DMS153 treated with DMSO at 0.1 percent for 48 hours (cell line): Measurements from ENCODE around the gene PLA2G4E.

ENCODE experiments used
- DNase-seq: peaks from one replicate; lab custom pipeline; 2025; ENCODE audit not compliant: unreplicated experiment; lab: John Stamatoyannopoulos, UW

Gene PLA2G4E, protein sequence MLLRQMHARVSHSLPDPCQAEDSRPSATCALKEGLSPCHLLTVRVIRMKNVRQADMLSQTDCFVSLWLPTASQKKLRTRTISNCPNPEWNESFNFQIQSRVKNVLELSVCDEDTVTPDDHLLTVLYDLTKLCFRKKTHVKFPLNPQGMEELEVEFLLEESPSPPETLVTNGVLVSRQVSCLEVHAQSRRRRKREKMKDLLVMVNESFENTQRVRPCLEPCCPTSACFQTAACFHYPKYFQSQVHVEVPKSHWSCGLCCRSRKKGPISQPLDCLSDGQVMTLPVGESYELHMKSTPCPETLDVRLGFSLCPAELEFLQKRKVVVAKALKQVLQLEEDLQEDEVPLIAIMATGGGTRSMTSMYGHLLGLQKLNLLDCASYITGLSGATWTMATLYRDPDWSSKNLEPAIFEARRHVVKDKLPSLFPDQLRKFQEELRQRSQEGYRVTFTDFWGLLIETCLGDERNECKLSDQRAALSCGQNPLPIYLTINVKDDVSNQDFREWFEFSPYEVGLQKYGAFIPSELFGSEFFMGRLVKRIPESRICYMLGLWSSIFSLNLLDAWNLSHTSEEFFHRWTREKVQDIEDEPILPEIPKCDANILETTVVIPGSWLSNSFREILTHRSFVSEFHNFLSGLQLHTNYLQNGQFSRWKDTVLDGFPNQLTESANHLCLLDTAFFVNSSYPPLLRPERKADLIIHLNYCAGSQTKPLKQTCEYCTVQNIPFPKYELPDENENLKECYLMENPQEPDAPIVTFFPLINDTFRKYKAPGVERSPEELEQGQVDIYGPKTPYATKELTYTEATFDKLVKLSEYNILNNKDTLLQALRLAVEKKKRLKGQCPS

DNA sequence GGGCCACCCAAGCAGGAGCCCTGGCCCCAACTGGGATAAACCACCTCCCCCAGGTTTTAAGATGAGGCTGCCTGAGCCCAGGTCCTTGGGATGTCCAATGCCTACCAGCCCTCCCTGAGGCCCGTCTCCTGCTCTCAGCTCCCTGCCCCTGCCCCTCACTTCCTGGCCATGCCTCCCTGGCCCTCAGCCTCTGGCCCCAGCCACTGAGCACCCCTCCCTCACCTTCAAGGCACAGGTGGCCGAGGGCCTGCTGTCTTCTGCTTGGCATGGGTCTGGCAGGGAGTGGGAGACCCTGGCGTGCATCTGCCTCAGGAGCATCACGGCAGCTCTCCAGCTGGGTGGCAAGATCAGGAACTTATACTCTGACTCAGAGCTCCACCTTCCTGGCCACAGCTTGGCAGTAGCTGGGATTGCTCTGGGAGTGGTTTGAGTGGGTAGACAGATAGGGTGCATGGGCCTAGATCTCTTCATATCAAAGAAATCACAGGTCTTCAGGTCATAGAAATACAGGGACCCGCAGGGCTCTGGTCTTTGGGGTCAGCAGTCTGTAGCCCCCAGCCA, at the start of gene PLA2G4E:
Gene PLA2G4E, minus strand, starts transcription at position 330 of the 561 bp plus-strand sequence. Its CDS starts 12 bp downstream, at position 318.
- DNase-seq: no peak

DNA sequence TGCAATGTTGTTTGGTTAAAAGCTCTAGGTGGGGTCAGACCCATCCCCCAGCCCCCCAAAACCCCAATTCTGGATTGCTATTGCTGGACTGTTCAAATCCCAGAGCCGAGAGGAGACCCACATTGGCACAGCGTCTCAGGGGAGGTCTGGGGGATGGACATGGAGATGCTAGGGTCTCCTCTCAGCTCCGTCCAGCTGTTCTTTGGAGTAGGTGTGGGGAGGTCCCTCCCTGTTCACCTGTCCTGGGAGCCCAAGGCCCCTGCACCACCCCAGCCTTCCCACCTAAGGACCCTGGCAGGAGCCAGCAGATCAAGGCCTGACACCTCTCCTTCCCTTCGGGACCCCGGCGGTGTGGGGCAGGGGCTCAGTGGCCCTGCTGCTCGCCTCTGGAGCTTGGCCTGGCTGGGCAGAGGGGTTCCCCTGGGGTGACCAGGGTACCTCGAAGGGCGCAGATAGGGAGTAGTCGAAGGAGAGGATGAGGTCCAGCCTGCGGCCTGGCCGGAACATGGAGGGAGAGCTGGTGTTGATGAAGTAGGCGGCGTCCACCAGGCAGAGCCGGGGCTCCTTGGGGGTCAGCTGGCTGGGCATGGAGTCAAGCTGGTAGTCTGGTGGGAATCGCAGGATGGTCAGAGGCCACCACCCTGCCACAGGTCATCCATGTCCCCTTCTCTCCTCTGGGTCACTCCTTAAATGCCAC, 49.6 kb upstream of the PLA2G4E start:
- no peak for DNase-seq

DNA sequence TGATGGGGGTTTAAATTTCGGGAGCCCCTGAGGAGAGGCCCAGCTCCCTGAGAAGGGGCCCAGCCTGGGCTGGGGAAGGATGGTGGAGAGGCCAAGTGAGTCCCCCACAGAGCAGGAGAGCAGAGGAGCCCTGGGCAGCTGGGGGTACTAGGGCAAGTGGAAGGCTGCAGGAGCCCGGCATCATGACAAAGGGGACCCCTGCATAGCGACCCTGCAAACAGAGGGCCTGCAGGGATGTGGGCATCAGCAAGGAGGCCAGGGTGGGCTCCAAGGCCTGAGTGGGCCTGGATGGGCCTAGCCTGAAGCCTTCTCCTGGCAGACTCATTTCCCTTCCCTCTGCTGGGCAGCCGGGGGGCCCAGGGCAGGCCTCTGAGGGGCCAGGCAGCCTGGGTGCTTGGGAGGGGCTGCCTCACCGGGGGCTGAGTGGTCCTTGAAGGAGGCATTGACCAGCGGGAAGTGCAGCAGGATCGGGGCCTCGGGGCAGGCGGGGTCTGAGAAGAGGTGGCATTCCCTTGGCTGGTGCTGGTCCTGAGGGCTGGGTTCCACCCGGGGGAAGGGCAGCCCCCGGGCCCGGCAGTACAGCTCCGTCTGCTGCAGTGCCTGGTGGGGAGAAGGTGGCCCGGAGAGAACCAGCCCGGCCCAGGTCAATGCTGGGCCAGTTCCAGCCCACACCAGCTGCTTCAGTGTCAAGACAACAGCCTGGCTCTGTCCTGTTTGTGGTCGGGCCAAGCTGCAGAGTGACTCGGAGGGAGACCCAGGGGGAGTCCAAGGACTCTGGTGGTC, 48.8 kb upstream of the PLA2G4E start:
- no peak for DNase-seq

DNA sequence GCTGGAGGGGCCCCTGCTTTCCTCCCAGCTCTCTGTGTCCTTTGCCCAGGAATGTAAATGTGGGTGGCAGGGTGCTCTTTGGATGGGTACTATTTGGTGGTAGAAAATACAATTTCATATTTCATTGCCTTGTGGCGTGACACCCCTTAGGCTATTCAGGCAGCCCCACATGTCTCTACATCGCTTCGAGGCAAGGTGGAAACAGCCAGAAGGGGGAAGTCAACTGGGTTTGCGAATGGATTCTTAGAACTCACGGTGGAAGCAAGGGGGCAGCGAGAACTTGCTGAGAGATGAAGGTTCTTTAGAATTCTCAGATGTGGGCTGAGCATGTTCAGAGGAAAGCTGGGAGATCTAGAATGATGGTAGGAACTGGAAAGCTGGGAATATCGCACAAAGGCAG, 48.2 kb upstream of the PLA2G4E start:
- no peak for DNase-seq

DNA sequence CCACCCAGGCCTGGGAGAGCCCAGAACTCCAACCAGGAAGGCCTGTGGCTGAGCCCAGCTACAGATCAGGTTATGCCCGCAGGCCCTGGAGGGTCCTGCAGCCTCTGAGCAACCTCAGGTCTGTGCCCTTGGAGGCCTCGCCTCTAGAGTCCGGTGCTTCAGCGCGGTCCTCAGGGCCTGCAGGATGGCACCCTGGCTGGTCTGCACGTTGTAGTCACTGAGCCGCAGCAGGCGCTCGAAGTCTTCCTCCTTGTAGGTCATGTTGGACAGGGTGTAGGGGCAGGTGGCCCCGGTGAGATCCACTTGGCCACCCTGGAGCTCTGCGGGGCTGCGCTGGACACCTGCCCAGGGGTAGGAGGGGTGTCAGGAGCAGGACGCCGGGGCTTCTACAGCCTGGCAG, 47.8 kb upstream of the PLA2G4E start:
- DNase-seq: no peak

DNA sequence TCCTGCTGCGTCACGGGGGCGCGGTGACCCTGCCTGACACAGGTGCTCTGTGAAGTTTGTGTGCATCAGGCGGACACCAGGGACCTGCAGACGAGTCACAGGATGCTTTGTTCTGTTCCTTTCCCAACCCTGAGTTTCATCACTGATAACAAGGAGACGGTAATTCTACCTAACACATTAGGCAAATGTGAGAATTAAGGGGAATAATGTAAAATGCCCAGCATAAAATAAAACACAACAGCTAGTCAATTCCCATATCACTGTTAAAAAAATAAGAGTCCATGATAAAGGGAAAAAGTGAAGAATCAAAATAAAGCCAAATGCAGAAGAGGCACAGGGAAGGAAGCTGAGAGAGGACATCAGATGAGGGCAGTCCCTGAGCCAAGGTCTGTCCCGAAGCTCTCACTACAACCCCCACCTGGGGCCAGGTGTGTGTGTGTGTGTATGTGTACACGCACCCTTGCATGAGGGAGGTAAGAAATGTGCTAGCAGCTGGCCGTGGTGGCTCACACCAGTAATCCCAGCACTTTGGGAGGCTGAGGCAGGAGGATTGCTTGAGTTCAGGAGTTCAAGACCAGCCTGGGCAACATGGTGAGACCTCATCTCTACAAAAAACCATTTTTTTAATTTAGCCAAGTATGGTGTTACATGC, 46.0 kb upstream of the PLA2G4E start:
- DNase-seq: no peak

DNA sequence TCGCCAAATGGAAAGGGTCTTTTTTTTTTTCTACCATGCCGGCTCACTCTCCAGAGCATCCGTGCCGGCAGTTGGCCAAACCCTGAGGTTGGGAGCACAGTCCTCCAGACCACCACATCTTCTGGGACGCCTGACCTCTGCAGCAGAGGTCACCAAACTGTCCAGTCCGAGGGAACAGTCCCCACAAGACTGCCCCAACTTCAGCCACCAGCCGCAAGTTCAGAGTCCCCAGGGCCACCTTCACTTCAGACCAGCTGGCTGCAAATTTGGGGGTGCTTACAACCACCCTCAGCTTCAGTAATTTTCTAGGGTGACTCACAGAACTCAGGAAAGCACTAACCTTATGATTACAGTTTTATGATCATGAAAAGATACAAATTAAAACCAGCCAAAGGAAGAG, 44.6 kb upstream of the PLA2G4E start:
- no peak for DNase-seq

DNA sequence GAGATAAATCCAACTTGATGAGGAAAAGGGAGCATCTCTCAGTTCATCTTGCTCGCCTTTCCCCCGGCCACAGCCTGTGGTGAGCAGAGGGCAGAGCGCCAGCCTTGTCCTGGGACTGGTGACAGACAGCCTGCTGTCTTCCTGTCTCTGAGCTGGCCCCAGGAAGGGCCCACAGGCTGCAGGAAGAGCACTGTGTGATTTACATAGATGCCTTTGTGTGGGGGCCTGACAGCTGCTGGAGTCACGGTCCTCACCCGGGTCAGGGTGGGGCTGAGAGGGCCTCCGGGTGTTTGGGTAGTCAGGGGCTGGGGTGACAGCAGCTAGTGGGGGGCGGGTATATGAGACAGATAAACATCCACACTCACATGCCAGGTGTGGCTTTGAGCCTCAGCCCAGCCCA, 44.2 kb upstream of the PLA2G4E start:
- DNase-seq: no peak

DNA sequence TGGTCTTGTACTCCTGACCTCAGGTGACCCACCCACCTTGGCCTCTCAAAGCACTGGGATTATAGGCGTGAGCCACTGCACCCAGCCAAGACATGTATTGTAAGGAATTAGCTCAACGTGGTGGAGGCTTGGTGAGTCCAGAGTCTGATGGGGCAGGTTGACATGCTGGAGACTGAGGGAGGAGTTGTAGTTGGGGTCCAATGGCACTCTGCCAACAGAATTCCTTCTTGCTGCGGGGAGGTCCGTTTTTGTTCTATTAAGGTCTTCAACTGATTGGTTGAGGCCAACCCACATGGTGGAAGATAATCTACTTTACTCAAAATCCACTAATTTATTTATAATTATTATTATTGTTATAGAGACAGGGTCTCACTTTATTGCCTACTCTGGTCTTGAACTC, 43.4 kb upstream of the PLA2G4E start:
- DNase-seq: no peak

DNA sequence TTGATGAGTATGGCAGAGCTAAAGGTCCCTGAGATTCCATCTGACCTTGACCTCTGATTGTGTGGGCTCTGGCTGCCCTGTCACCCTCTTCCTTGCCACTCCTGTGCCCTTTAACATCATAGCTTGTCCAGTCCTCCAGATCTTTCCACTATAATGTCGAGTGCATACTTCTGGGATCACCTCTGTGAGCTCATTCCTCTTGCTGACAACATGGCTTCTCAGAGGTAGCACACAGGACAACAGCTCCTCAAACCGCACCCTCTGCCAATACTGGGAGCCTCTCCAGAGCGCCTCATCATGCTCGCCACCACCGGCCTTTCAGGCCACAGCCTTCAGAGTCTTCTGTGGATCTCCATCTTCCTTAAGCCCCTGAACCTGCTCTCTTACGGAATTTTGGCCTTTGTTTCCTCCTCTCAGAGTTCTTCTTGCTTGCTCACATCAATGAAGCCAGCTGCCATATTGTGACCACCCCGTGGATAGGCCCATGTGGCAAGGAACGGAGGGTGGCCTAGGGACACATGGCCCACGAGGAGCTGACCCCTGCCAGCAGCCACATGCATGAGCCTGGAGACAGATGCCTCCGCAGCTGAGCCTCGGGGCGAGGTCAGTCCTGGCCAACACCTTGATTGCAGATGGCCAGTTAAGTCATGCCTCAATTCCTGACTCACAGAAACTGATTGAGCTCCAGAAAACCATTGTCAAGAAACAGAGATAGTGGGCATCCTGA, 42.4 kb upstream of the PLA2G4E start:
- no peak for DNase-seq

DNA sequence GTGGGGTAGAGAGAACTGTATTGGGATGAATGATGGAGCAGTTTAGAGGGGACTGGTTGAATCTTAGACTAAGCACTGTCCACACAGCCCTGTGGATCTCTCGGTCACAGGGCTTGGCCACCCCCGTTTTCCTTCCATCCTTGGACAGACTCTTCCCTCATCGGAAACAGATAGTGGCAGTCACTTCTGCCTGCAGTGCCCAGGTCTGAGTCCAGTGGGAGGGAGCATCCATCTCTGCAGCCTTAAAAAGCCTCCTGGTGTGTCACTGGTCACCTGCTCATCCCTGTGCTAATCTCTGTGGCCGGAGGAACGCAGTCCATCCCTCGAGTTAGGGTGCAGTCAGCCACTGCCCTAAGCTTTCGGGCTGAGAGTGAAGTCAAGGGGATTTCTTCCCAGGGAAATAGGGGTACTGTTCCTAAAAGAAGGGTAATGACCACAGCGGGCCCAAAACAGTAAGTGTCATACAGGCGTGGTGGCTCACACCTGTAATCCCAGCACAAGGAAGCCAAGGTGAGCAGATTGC, 41.5 kb upstream of the PLA2G4E start:
- no peak for DNase-seq

DNA sequence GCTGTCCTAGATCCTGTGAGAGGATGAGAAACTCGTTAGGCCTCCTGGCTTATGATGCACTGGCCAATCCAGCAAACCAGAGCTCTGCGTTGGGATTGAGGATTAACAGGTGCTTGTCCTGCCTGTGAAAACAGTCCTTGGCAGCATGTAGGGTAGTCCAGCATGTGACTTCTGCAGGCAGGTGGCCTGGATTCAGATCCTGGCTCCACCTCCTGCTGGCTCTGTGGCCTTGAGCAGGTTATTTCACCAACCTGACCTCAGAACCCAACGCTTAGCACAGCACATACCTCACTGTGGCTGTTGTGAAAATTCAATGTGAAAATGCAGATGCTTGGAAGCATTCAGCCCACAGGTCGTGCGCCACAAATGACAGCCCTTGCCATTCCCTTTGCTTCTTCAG, 40.0 kb upstream of the PLA2G4E start:
- no peak for DNase-seq

DNA sequence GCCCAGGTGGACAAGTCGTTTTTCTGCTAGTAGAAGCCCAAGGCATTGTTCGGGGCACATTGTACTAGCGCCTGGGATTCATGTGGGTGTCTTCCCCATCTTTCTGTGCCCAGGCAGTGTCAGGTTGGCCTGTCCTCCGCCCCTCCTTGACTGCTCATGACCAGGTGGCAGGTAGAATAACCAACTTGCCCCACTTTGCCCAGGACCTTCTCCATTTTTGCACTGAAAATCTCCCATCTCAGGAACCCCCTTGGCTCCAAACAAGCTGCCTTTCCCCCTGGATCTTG, 39.6 kb upstream of the PLA2G4E start:
- DNase-seq: no peak

DNA sequence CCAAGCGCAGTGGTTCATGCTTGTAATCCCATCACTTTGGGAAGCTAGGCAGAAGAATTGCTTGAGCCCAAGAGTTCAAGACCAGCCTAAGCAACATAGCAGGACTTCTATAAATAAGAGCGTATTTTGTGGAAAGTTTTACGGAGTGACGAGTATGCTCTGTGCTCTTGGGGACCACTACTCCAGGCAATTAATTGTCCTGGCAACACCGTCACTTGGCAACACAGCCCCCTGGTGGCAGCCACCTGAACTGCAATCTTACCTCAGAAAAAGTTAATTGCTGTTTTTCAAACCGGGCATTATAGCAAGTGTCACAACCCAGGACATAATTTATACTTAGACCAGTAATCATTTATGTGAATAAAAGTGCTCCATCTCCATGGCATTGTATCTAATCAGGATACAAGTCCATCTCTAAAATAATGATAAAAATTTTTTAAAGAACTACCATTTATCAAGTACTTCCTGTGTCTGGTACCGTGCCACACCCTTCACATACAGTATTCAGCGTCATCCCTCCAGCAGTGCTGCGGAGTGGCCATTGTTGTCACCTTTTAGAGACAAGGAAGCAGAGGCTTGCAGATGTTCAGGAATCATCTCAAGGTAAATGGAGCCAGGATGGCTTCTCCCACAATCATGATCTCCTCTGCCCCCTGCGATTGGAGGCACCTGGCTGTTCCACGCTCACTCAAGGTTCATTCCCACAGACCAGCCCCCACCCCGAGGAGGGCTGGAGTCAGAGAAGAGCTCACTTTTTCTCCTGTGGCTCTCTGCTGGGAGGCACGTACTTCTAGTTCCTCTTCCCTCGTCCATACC, 39.0 kb upstream of the PLA2G4E start:
- DNase-seq: no peak

DNA sequence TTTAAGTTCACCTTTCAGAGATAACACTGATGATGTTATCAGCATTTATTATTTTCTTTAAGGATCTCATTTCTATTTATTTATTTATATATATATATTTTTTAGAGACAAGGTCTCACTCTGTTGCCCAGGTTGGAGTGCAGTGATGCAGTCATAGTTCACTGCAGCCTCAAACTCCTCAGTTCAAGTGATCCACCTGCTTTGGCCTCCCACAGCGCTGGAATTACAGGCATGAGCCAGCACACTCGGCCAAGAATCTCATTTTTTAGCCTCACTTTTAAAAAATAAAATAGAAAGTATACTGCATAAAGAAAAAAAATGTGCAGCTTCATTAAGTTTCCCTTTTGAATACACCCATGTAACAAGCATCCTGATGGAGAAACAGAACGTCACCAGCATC, 37.9 kb upstream of the PLA2G4E start:
- DNase-seq: no peak

DNA sequence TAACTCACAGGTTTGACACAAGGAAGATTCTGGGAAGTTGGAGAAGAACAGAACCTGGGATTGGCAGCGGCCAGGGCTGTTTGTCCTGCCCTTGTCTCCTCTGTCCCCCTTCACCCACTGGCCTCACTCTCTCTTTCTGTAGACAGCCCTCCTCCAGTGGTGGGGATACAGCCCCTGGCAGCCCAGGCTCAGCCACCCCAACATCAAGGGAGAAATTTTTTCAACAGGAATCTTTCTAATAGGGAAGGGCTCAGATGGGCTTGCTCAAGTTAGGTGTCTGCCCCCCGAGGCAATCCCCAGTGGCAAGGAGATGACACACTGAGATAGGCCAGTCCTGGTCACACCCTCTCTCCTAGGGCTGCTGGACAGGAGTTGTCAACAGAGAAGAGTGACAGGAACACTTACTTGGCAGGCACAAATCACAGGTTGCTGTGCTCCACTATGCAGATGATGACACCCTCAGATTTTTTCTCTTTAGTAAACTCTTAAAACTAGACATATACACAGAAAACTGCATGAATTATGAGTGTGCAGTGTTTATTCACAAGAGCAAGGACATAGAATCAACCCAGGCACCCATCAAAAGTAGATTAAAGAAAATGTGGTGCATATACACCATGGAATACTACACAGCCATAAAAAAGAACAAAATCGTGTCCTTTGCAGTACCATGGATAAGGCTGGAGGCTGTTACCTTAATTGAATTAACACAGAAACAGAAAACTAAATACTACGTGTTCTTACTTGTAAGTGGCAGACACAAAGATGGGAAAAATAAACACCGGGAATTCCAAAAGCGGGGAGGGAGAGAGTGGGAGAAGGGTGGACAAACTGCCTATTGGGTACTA, 37.2 kb upstream of the PLA2G4E start:
- no peak for DNase-seq

DNA sequence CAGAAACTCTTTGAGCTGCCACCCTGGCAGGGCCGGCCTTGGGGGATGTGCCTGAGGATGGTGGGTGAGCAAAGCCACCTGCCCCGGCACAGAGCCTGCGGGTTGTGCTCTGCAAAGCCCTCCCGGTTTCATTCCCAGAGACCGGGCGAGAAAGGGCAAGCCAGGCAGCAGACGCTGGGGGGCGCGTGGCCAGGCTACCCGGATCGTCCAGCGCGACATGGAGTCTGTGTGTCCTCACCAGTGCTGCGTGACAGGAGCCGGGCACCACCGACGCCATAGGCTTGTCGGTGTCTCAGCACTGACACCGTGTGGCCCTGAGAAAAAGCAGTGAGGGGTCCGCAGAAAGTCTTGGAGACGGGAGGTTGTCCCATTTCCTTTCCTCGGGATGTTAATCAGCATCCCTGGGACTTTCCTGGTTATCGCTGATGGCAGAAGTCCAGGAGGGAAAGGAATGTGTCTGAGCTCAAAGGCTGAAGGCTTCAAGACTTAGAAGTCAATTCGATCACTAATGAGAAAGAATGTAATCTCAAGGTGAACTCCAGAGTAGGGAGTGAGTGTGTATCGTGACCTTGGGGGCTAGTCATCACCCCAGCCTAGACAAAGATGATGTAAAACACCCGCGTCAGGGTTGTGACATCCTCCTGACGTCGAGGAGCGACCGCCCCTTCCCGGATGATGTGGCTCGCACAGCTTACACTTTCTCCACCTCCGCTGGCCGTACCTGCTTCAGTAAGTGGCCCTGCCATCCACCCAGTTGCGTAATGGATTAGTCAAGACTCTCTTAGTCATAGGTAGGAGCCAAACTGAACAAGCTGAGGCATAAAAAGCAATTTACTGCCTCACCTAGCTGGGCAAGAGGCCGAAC, 36.3 kb upstream of the PLA2G4E start:
- DNase-seq: peak; percentile 24
